A673 (cell line): ENCODE measurements around the gene SLC22A2.

ENCODE experiments used
- EZH2 ChIP-seq: fragments of 200-600 bp; sonication (generic); IDR thresholded peaks from 2 replicates; pipeline ENCODE4 v1.6.1; 2017; ENCODE audit warnings: borderline replicate concordance, low read depth, mild to moderate bottlenecking, mixed read lengths, antibody characterized with exemption, low read length; ENCODE audit not compliant: poor library complexity, severe bottlenecking
- TF ChIP-seq, protein P1 (sequence below): fragments of 300-800, 200-600 bp; sonication (generic); conservative IDR thresholded peaks from 2 replicates; pipeline ENCODE4 v1.5.1; 2017; ENCODE audit warnings: low read depth, mild to moderate bottlenecking, antibody characterized with exemption, low read length, moderate library complexity, mixed read lengths

GRCh38 chr6:160252073-160252813 is 6.4 kb downstream of the SLC22A2 start:
- TF ChIP-seq, protein P1, sequence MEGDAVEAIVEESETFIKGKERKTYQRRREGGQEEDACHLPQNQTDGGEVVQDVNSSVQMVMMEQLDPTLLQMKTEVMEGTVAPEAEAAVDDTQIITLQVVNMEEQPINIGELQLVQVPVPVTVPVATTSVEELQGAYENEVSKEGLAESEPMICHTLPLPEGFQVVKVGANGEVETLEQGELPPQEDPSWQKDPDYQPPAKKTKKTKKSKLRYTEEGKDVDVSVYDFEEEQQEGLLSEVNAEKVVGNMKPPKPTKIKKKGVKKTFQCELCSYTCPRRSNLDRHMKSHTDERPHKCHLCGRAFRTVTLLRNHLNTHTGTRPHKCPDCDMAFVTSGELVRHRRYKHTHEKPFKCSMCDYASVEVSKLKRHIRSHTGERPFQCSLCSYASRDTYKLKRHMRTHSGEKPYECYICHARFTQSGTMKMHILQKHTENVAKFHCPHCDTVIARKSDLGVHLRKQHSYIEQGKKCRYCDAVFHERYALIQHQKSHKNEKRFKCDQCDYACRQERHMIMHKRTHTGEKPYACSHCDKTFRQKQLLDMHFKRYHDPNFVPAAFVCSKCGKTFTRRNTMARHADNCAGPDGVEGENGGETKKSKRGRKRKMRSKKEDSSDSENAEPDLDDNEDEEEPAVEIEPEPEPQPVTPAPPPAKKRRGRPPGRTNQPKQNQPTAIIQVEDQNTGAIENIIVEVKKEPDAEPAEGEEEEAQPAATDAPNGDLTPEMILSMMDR = no peak
- no peak for TF ChIP-seq EZH2
